H9 (cell line): ENCODE results near the gene DNAH8. TPM values are rescaled to one million over a fixed set of nuclear protein-coding genes. Genes with fewer than 3 reads are reported as not detected.

Experiments used
- DNase-seq: peaks from one replicate; pipeline ENCODE4 v3.0.0-alpha.2; 2017
- H2AFZ ChIP-seq: one replicate; pipeline ENCODE4 v1.6.1; 2013; ENCODE audit warnings: mild to moderate bottlenecking, low read length, control low read depth, moderate library complexity
- H2AK5ac ChIP-seq: 2 replicates; pipeline ENCODE4 v1.6.1; 2013; ENCODE audit warnings: low read length, control low read depth, mixed read lengths; ENCODE audit not compliant: insufficient read length
- H2BK120ac ChIP-seq: one replicate; pipeline ENCODE4 v1.6.1; 2013; ENCODE audit warnings: low read depth, mild to moderate bottlenecking, low read length, control low read depth, inconsistent platforms; ENCODE audit not compliant: poor library complexity, severe bottlenecking
- H2BK12ac ChIP-seq: 2 replicates; pipeline ENCODE4 v1.6.1; 2013; ENCODE audit warnings: low read length, control low read depth, mixed read lengths, low read depth; ENCODE audit not compliant: insufficient read length
- H2BK15ac ChIP-seq: 2 replicates; pipeline ENCODE4 v1.6.1; 2013; ENCODE audit warnings: low read depth, low read length, control low read depth
- H2BK20ac ChIP-seq: one replicate; pipeline ENCODE4 v1.6.1; 2013; ENCODE audit warnings: low read depth, mild to moderate bottlenecking, low read length, control low read depth, inconsistent platforms; ENCODE audit not compliant: poor library complexity, severe bottlenecking
- H2BK5ac ChIP-seq: 2 replicates; pipeline ENCODE4 v1.6.1; 2013; ENCODE audit warnings: low read length, control low read depth, mixed read lengths; ENCODE audit not compliant: insufficient read length
- H3K14ac ChIP-seq: 2 replicates; pipeline ENCODE4 v1.6.1; 2013; ENCODE audit warnings: low read length, control low read depth; ENCODE audit not compliant: insufficient read depth
- H3K18ac ChIP-seq: 2 replicates; pipeline ENCODE4 v1.6.1; 2013; ENCODE audit warnings: low read depth, mild to moderate bottlenecking, mixed read lengths, low read length, control low read depth; ENCODE audit not compliant: insufficient read length
- H3K23ac ChIP-seq: 2 replicates; pipeline ENCODE4 v1.6.1; 2013; ENCODE audit warnings: low read length, control low read depth, mixed read lengths, low read depth; ENCODE audit not compliant: insufficient read length
- H3K23me2 ChIP-seq: 2 replicates; pipeline ENCODE4 v1.6.1; 2013; ENCODE audit warnings: low read depth, mild to moderate bottlenecking, mixed read lengths, low read length, control low read depth; ENCODE audit not compliant: insufficient read length, poor library complexity, severe bottlenecking
- H3K27ac ChIP-seq: 2 replicates; pipeline ENCODE4 v1.5.1; 2013; ENCODE audit warnings: low read length, control low read depth, mixed read lengths, low read depth; ENCODE audit not compliant: insufficient read length
- H3K27me3 ChIP-seq: 2 replicates; pipeline ENCODE4 v1.6.1; 2013; ENCODE audit warnings: low read length, control low read depth, inconsistent platforms; ENCODE audit not compliant: insufficient read depth
- H3K4ac ChIP-seq: 2 replicates; pipeline ENCODE4 v1.6.1; 2013; ENCODE audit warnings: low read depth, mild to moderate bottlenecking, control low read depth, inconsistent platforms, low read length, moderate library complexity
- H3K4me1 ChIP-seq: 2 replicates; pipeline ENCODE4 v1.6.1; 2013; ENCODE audit warnings: low read length, control low read depth, inconsistent platforms; ENCODE audit not compliant: insufficient read depth
- H3K4me2 ChIP-seq: 2 replicates; pipeline ENCODE4 v1.6.1; 2013; ENCODE audit warnings: low read length, control low read depth, mixed read lengths; ENCODE audit not compliant: insufficient read length, insufficient read depth
- H3K56ac ChIP-seq: 2 replicates; pipeline ENCODE4 v1.6.1; 2013; ENCODE audit warnings: low read depth, mild to moderate bottlenecking, mixed read lengths, low read length, control low read depth; ENCODE audit not compliant: insufficient read length
- H3K79me1 ChIP-seq: 2 replicates; pipeline ENCODE4 v1.6.1; 2013; ENCODE audit warnings: low read depth, mild to moderate bottlenecking, moderate library complexity, low read length, control low read depth, inconsistent platforms; ENCODE audit not compliant: insufficient read depth, poor library complexity, severe bottlenecking
- H3K79me2 ChIP-seq: 2 replicates; pipeline ENCODE4 v1.6.1; 2013; ENCODE audit warnings: low read length, control low read depth, inconsistent platforms; ENCODE audit not compliant: insufficient read depth
- H3K9ac ChIP-seq: 2 replicates; pipeline ENCODE4 v1.6.1; 2013; ENCODE audit warnings: low read length, control low read depth, mixed read lengths; ENCODE audit not compliant: insufficient read length; ENCODE audit errors: extremely low read depth
- H3K9me3 ChIP-seq: one replicate; pipeline ENCODE4 v1.6.1; 2013; ENCODE audit warnings: low read depth, low read length, inconsistent platforms; ENCODE audit not compliant: control insufficient read depth
- H3T11ph ChIP-seq: one replicate; pipeline ENCODE4 v1.6.1; 2013; ENCODE audit warnings: mild to moderate bottlenecking, low read length, control low read depth, inconsistent platforms
- H4K20me1 ChIP-seq: one replicate; pipeline ENCODE4 v1.6.1; 2013; ENCODE audit not compliant: control insufficient read depth, insufficient read length, insufficient read depth
- H4K5ac ChIP-seq: 2 replicates; pipeline ENCODE4 v1.6.1; 2013; ENCODE audit warnings: low read depth, mild to moderate bottlenecking, mixed read lengths, low read length, control low read depth; ENCODE audit not compliant: insufficient read length
- H4K8ac ChIP-seq: replicated peaks from 2 replicates; pipeline ENCODE4 v1.6.1; 2013; ENCODE audit warnings: low read length, control low read depth, mixed read lengths, low read depth; ENCODE audit not compliant: insufficient read length
- H4K91ac ChIP-seq: 2 replicates; pipeline ENCODE4 v1.6.1; 2013; ENCODE audit warnings: low read depth, mild to moderate bottlenecking, moderate library complexity, mixed read lengths, low read length, control low read depth; ENCODE audit not compliant: insufficient read length
- H3K27ac Mint-ChIP-seq, 3 experiments: 2 replicates in 2 of 3; 3 replicates in 1 of 3; pipeline ENCODE4 v1.8.0; 2020 to 2021; ENCODE audit warnings: mixed read lengths in 3 of 3, mild to moderate bottlenecking in 1 of 3, moderate library complexity in 1 of 3
- H3K27me3 Mint-ChIP-seq: 2 replicates; pipeline ENCODE4 v1.8.0; 2021; ENCODE audit warnings: low read depth, mild to moderate bottlenecking, moderate library complexity, mixed read lengths
- H3K36me3 Mint-ChIP-seq, 3 experiments: 2 replicates in 2 of 3; 3 replicates in 1 of 3; pipeline ENCODE4 v1.8.0; 2020 to 2021; ENCODE audit warnings: low read depth in 3 of 3, mixed read lengths in 3 of 3; ENCODE audit not compliant: insufficient read depth in 1 of 3
- H3K4me1 Mint-ChIP-seq, 2 experiments: 2 replicates each; pipeline ENCODE4 v1.8.0; 2020; ENCODE audit warnings: mixed read lengths in 2 of 2
- H3K4me3 Mint-ChIP-seq, 2 experiments: 2 replicates in 1 of 2; 3 replicates in 1 of 2; pipeline ENCODE4 v1.8.0; 2020 to 2021; ENCODE audit warnings: mild to moderate bottlenecking in 2 of 2, mixed read lengths in 2 of 2, moderate library complexity in 1 of 2
- H3K9me3 Mint-ChIP-seq, 2 experiments: 2 replicates in 1 of 2; 3 replicates in 1 of 2; pipeline ENCODE4 v1.8.0; 2020; ENCODE audit warnings: mild to moderate bottlenecking in 2 of 2, mixed read lengths in 2 of 2, moderate library complexity in 1 of 2
- CTCF ChIP-seq: fragments of 200-600 bp; sonication (generic); conservative IDR thresholded peaks from 3 replicates; pipeline ENCODE4 v1.8.0; 2021; ENCODE audit warnings: antibody characterized with exemption, mild to moderate bottlenecking
- total RNA-seq: library from RNA; stranded (reverse); gene quantifications from 2 replicates; pipeline ENCODE4 v1.2.1, GENCODE V29; 2021

Gene DNAH8
- total RNA-seq, 1 experiment from 2014 or later: not detected

DNA sequence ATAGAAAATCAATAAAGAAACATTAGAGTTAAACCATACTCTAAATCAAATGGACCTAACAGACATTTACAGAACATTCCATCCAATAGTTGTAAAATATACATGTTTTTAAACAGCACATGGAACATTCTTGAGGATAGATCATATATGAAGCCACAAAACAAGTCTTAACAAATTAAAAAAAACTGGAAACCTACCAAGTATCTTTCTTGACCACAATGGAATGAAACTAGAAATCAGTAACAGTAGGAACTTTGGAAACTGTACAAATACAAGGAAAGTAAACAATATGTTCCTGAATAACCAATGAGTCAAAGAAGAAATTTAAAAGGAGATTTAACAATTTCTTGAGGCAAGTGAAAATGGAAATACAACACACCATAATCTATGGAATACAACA, 242.3 kb downstream of the DNAH8 start:
- Mint-ChIP-seq H3K4me1 (no peaks in the 10 kb centered on the region), H3K4me3 (no peak overlapping the region), H3K27ac (no peak overlapping the region), H3K36me3 (peaks cover 0 to 4% (median 0%) of the 10 kb centered on the region in 3 experiments; a peak in 3 of 7 replicates), H3K27me3 (peaks cover 2% of the 10 kb centered on the region; the same call in 1 of the 2 replicates), H3K9me3 (peaks cover 2 to 15% of the 10 kb centered on the region in 2 experiments; a peak in 2 of 5 replicates)
- Histone ChIP-seq H3T11ph (no peak overlapping the region), H3K4me1 (no peaks in the 10 kb centered on the region), H2BK20ac (no peak overlapping the region), H2BK12ac (no peak overlapping the region), H2BK120ac (no peak overlapping the region), H4K20me1 (no peaks in the 10 kb centered on the region), H3K79me1 (no peaks in the 10 kb centered on the region), H3K14ac (no peak overlapping the region), H3K9ac (no peak overlapping the region), H3K18ac (no peak overlapping the region), H3K27me3 (no peaks in the 10 kb centered on the region), H4K8ac (no peak overlapping the region), H3K9me3 (no peaks in the 10 kb centered on the region), H3K27ac (no peak overlapping the region), H3K79me2 (no peaks in the 10 kb centered on the region), H3K4ac (no peak overlapping the region), H3K23ac (no peak overlapping the region), H4K91ac (no peak overlapping the region), H3K4me2 (no peak overlapping the region), H4K5ac (no peak overlapping the region), H2AFZ (no peak overlapping the region), H3K56ac (no peak overlapping the region), H2BK5ac (no peak overlapping the region), H3K23me2 (no peaks in the 10 kb centered on the region), H2AK5ac (no peak overlapping the region), H2BK15ac (no peak overlapping the region)
- no peak for TF ChIP-seq CTCF
- DNase-seq: no peak
